AG09319 (cell line): ENCODE data around the gene KRT12.
A peak's percentile ranks its signal among the peaks of the same experiment; 100 is the strongest.
"Not testable (repeated sequence)": the region's sequence is repeated elsewhere in the genome, so short reads cannot be mapped to it uniquely, and the experiment has no call there.

Source experiments
- DNase-seq: peaks from one replicate; pipeline ENCODE4 v3.0.0-alpha.2; 2010; ENCODE audit warnings: low read depth; ENCODE audit errors: extremely low read depth
- CTCF ChIP-seq: IDR thresholded peaks from 2 replicates; pipeline ENCODE4 v1.5.1; 2011; ENCODE audit warnings: low read depth, mild to moderate bottlenecking, inconsistent platforms, low read length, moderate library complexity

The KRT12 gene

GRCh38 chr17:40820228-40820838 lies 46.7 kb downstream of the KRT12 start:
- no peak for TF ChIP-seq CTCF
- DNase-seq: no peak

- no peak for DNase-seq
- no peak for TF ChIP-seq CTCF
Measured at GRCh38 chr17:40819528-40820125, 47.4 kb downstream of the KRT12 start.

GRCh38 chr17:40818733-40819527 lies 48.1 kb downstream of the KRT12 start:
- TF ChIP-seq CTCF: no peak
- peak; percentile 44 for DNase-seq

- DNase-seq: no peak
- no peak for TF ChIP-seq CTCF
Measured at GRCh38 chr17:40818343-40818732, 48.7 kb downstream of the KRT12 start.

GRCh38 chr17:40817103-40817682 lies 49.8 kb downstream of the KRT12 start:
- TF ChIP-seq CTCF: no peak
- DNase-seq: no peak

- DNase-seq: no peak
- no peak for TF ChIP-seq CTCF
Measured at GRCh38 chr17:40816569-40816968, 50.5 kb downstream of the KRT12 start.

- no peak for TF ChIP-seq CTCF
Measured at GRCh38 chr17:40815381-40815780, 51.6 kb downstream of the KRT12 start.

GRCh38 chr17:40814657-40815056 lies 52.4 kb downstream of the KRT12 start:
- DNase-seq: not testable (repeated sequence)

More at GRCh38 chr17:40815381-40815780, 51.6 kb downstream of the KRT12 start:
- DNase-seq: no peak
